Hepatocyte (in vitro differentiated cells): ENCODE results near the gene DUXB. TPM values are rescaled to one million over a fixed set of nuclear protein-coding genes. Genes with fewer than 3 reads are reported as not detected.

Experiments
- DNase-seq: peaks from one replicate; pipeline ENCODE4 v3.0.0-alpha.2; 2016; ENCODE audit warnings: low spot score
- H2AFZ ChIP-seq: fragments of 200-600 bp; sonication (generic); 2 replicates; pipeline ENCODE4 v1.6.0; 2016; ENCODE audit warnings: antibody characterized with exemption, mild to moderate bottlenecking
- H3K27ac ChIP-seq: fragments of 200-600 bp; sonication (generic); 2 replicates; pipeline ENCODE4 v1.5.1; 2016; ENCODE audit warnings: mild to moderate bottlenecking
- H3K27me3 ChIP-seq: fragments of 200-600 bp; sonication (generic); 2 replicates; pipeline ENCODE4 v1.6.1; 2016
- H3K36me3 ChIP-seq: fragments of 200-600 bp; sonication (generic); replicated peaks from 2 replicates; pipeline ENCODE4 v1.5.1; 2016; ENCODE audit warnings: low read depth; ENCODE audit not compliant: insufficient read depth
- H3K4me1 ChIP-seq: fragments of 200-600 bp; sonication (generic); 2 replicates; pipeline ENCODE4 v1.5.1; 2016; ENCODE audit warnings: mild to moderate bottlenecking, moderate library complexity; ENCODE audit not compliant: insufficient read depth
- H3K4me2 ChIP-seq: fragments of 200-600 bp; sonication (generic); 2 replicates; pipeline ENCODE4 v1.6.0; 2016
- H3K4me3 ChIP-seq: fragments of 200-600 bp; sonication (generic); 2 replicates; pipeline ENCODE4 v1.5.1; 2016; ENCODE audit warnings: mild to moderate bottlenecking
- H3K79me2 ChIP-seq: fragments of 200-600 bp; sonication (generic); 2 replicates; pipeline ENCODE4 v1.6.0; 2017; ENCODE audit warnings: mild to moderate bottlenecking
- H3K9me2 ChIP-seq: fragments of 200-600 bp; sonication (generic); replicated peaks from 2 replicates; pipeline ENCODE4 v1.6.0; 2017; ENCODE audit warnings: mild to moderate bottlenecking; ENCODE audit not compliant: insufficient read depth
- H3K9me3 ChIP-seq: fragments of 200-600 bp; sonication (generic); 2 replicates; pipeline ENCODE4 v1.5.1; 2016; ENCODE audit warnings: low read depth, mild to moderate bottlenecking
- H4K20me1 ChIP-seq: fragments of 200-600 bp; sonication (generic); 2 replicates; pipeline ENCODE4 v1.6.0; 2016; ENCODE audit warnings: mild to moderate bottlenecking; ENCODE audit not compliant: insufficient read depth, poor library complexity, severe bottlenecking
- EZH2 ChIP-seq: fragments of 200-600 bp; sonication (generic); IDR thresholded peaks from 2 replicates; pipeline ENCODE4 v1.6.1; 2016; ENCODE audit warnings: antibody characterized with exemption, mild to moderate bottlenecking, borderline replicate concordance
- EZH2phosphoT487 ChIP-seq: fragments of 200-600 bp; sonication (generic); IDR thresholded peaks from one replicate; pipeline ENCODE4 v1.6.1; 2018; ENCODE audit warnings: antibody characterized with exemption, mild to moderate bottlenecking, low read depth, moderate library complexity; ENCODE audit not compliant: unreplicated experiment, severe bottlenecking
- WGBS: methylation state at CpG from one replicate; pipeline ENCODE4 v1.1.6; 2016; ENCODE audit warnings: low lambda C conversion rate; ENCODE audit errors: missing lambda C conversion rate; 5-methylcytosine and 5-hydroxymethylcytosine counted together
- polyA plus RNA-seq: library from polyadenylated mRNA; unstranded; fragments of >200 nt; fragmentation: Nextera tagmentation; extraction: Ambion mirVana; gene quantifications from 2 replicates; pipeline ENCODE4 v1.2.1, GENCODE V29; 2016
- total RNA-seq: library from RNA; depleted of rRNA; stranded (reverse); fragments of >200 nt; gene quantifications from 2 replicates; pipeline ENCODE4 v1.2.3, GENCODE V29; 2014
- TF ChIP-seq, protein P1 (sequence below): fragments of 200-600 bp; sonication (generic); IDR thresholded peaks from 2 replicates; pipeline ENCODE4 v1.5.1; 2016; ENCODE audit warnings: antibody characterized with exemption, mild to moderate bottlenecking; ENCODE audit not compliant: poor library complexity

DUXB gene
- total and polyA plus RNA-seq, 2 experiments from 2014 or later = not detected

- no peak overlapping the region for H3K4me3 ChIP-seq
- H3K79me2 ChIP-seq = peaks cover under 1% of the 10 kb centered on the region
- no peaks in the 10 kb centered on the region for H3K9me3 ChIP-seq
- no peaks in the 10 kb centered on the region for H3K27me3 ChIP-seq
- WGBS = 96% methylated on average over 4 of the region's 4 CpGs
- H4K20me1 ChIP-seq = peaks cover under 1% of the 10 kb centered on the region
- no peak for DNase-seq
- no peak overlapping the region for H3K27ac ChIP-seq
- H3K9me2 ChIP-seq = no peaks in the 10 kb centered on the region
- TF ChIP-seq, protein P1, sequence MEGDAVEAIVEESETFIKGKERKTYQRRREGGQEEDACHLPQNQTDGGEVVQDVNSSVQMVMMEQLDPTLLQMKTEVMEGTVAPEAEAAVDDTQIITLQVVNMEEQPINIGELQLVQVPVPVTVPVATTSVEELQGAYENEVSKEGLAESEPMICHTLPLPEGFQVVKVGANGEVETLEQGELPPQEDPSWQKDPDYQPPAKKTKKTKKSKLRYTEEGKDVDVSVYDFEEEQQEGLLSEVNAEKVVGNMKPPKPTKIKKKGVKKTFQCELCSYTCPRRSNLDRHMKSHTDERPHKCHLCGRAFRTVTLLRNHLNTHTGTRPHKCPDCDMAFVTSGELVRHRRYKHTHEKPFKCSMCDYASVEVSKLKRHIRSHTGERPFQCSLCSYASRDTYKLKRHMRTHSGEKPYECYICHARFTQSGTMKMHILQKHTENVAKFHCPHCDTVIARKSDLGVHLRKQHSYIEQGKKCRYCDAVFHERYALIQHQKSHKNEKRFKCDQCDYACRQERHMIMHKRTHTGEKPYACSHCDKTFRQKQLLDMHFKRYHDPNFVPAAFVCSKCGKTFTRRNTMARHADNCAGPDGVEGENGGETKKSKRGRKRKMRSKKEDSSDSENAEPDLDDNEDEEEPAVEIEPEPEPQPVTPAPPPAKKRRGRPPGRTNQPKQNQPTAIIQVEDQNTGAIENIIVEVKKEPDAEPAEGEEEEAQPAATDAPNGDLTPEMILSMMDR = no peak
- TF ChIP-seq EZH2 (no peak), EZH2phosphoT487 (no peak)
- H3K4me1 ChIP-seq = no peaks in the 10 kb centered on the region
- H3K4me2 ChIP-seq = no peak overlapping the region
- H2AFZ ChIP-seq = no peak overlapping the region
- H3K36me3 ChIP-seq = no peaks in the 10 kb centered on the region
Observed at GRCh38 chr16:75660726-75661302, 40.4 kb downstream of the DUXB start.

DNA sequence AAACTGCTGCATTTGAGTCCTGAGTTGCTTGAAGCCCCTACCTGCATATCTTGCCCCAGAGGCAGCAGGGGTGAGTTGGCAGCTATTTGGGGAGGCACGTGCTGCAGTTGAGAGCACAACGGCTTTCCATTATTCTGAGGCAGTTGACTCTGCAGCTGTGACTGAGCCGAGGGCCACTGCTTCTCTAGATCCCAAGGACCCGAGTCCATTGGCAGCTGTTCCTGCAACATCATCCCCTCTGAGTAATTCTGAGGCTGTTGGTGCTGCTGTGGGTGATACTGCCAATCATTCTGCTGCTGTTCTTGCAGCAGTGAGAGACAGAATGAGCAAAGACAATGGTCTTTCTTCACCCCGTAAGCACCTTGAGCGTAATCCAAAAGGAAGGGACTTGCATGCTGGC lies 40.9 kb downstream of the DUXB start:
- no peak for DNase-seq
- WGBS = 96% methylated on average over 6 of the region's 6 CpGs
- H3K36me3 ChIP-seq = no peaks in the 10 kb centered on the region
- H3K4me1 ChIP-seq = no peaks in the 10 kb centered on the region
- TF ChIP-seq, protein P1 = no peak
- TF ChIP-seq EZH2 (no peak), EZH2phosphoT487 (no peak)
- no peak overlapping the region for H3K4me2 ChIP-seq
- H3K79me2 ChIP-seq = peaks cover 6% of the 10 kb centered on the region
- no peak overlapping the region for H2AFZ ChIP-seq
- peaks cover 5% of the 10 kb centered on the region for H4K20me1 ChIP-seq
- H3K9me3 ChIP-seq = no peaks in the 10 kb centered on the region
- H3K4me3 ChIP-seq = no peak overlapping the region
- no peak overlapping the region for H3K27ac ChIP-seq
- H3K9me2 ChIP-seq = no peaks in the 10 kb centered on the region
- no peaks in the 10 kb centered on the region for H3K27me3 ChIP-seq

DNA sequence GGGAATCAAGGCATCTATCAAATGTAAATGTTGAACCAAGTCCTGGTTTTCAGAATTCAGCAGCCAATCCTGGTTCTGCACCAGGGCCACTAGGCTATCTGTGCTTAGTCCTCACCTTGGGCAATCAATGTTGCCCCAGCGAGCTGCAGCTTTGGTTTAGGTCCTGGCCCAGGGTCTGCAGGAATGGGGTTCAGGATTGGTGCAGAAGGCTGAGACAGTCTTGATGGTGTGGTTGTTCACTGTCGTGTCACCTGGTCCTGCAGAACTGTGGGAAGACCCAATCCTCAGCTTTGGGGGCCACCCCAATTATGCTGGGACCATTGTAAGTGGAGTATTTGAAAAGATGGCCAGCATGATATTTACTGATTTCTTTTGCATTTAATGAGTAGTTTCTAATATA lies 43.1 kb downstream of the DUXB start:
- H3K4me1 ChIP-seq = no peaks in the 10 kb centered on the region
- H3K36me3 ChIP-seq = no peaks in the 10 kb centered on the region
- H2AFZ ChIP-seq = no peak overlapping the region
- H3K9me2 ChIP-seq = no peaks in the 10 kb centered on the region
- no peak overlapping the region for H3K27ac ChIP-seq
- 93% methylated on average over 2 of the region's 2 CpGs for whole genome bisulfite sequencing
- no peak for DNase-seq
- H3K79me2 ChIP-seq = peaks cover 22% of the 10 kb centered on the region
- H3K27me3 ChIP-seq = no peaks in the 10 kb centered on the region
- TF ChIP-seq, protein P1 = no peak
- TF ChIP-seq EZH2 = no peak
- no peak for TF ChIP-seq EZH2phosphoT487
- H3K9me3 ChIP-seq = no peaks in the 10 kb centered on the region
- no peak overlapping the region for H3K4me2 ChIP-seq
- H4K20me1 ChIP-seq = peaks cover 16% of the 10 kb centered on the region
- no peak overlapping the region for H3K4me3 ChIP-seq
